ENCODE results near the gene RALY.

RALY gene

GRCh38 chr20:33993576-33994221 is at the start of gene RALY:
Gene RALY (plus strand): TSS chr20:33993911. CDS start chr20:34072075, 78,164 bp downstream.
- DNase-seq, result peak; percentile 71

GRCh38 chr20:33944914-33945313 is 48.8 kb upstream of the RALY start:
- DNase-seq, result no peak

DNA sequence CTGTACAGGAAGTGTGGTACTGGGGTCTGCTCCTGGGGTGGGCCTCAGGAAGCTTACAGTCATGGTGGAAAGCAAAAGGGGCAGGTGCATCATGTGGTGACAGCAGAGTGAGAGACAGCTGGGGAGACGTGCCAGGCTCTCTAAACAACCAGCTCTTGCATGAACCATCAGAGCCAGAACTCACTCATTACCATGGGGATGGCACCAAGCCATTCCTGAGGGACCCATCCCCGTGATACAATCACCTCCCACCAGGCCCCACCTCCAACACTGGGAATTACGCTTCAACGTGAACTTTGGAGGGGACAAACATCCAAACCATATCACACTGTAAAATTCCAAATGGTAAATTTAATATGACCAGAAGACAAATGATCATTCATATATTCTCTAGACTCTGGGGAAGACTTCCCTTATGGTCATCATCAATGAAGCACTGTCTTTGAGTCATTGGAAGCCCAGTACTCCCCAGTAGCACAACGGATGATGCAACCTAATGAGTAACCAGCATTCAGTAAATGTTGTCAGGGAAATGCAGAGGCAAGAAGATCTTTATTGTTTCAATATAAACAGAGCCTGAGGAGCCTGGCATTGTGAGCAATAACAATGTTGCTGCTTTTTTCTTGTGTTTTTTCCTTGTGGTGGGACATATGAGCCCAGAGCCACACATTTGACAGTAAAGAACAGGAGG is 48.2 kb upstream of the RALY start:
- no peak for DNase-seq

DNA sequence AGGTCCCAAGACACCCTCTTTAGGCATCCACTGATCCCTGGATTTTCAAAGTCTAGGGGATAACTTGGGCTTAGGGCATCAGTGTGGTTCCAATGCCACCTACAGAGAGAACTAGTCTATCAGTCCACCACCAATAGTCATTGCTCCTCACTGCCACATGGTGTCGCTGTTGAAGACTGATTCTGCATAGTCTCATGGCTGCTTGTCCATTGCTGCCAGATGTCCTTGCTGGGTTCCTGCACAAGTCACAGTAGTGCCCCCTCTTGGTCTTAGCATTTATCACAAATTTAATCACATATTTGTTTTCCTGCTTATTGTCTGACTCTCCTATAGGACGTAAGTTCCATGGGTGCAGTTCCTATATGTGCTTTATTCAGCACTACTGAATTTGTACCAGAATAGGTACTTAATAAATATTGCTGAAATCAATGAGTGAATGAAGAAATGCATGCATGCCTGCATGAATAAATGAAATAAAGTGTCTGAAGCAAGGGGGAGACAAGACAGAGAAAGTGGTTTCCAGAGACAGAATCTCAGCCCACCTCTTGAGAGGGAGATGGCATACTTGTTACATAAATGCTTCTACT is 45.9 kb upstream of the RALY start:
- DNase-seq, result peak; percentile 34

DNA sequence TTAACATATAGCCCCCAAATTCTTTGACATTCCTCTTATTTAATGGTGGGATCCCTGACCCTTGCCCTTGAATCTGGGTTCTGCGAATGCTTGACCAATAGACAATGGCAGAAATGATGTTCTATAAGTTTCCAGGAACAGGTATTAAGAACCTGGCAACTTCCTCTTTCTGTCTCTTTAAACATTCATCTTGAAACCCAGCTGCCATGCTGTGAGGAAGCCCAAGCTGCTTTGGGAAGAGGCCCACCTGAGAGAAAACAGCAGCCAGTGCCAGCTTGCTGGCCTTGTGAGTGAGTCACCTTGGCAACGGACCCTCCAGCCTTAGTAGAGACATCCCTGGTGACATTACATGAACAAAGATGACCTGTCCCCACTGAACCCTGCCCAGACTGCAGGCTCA is 45.2 kb upstream of the RALY start:
- no peak for DNase-seq

DNA sequence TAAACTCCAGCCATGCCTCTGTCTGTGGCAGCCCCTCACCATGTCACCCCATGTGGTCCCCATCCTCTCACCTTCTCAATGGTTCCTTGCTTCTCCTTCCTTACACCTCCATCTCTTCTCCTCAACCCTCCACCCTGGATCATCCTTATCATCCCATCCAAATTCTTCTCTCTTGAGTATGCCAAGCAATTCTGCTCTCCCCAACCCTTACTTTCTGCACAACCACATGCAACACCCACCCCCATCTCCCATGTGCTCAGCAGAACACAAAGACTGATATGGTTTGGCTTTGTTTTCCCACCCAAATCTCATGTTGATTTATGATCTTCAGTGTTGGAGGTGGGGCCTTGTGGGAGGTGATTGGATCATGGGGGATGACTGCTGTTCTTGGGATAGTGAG is 42.5 kb upstream of the RALY start:
- no peak for DNase-seq

GRCh38 chr20:33954504-33954903 is 39.2 kb upstream of the RALY start:
- DNase-seq, result no peak

DNA sequence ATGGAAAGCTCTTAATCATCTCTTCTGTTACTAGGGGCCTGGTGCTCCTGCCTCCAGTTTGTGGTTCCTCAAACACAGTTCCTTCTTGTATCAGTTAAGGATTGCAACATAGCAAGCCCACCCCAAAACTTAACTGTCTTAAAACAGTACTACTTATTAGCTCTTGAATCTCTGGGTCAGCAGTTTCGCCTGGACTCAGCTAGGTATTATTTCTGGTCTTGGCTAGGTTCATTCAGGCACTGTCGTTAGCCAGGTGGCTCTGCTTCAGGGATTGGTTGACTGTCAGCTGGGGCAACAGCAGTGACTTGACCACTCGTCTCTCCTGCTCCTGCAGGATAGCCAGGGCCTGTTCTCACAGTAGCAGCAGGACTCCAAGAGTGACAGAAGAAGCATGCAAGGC is 30.0 kb upstream of the RALY start:
- no peak for DNase-seq

GRCh38 chr20:33964441-33964840 is 29.3 kb upstream of the RALY start:
- DNase-seq, result no peak

DNA sequence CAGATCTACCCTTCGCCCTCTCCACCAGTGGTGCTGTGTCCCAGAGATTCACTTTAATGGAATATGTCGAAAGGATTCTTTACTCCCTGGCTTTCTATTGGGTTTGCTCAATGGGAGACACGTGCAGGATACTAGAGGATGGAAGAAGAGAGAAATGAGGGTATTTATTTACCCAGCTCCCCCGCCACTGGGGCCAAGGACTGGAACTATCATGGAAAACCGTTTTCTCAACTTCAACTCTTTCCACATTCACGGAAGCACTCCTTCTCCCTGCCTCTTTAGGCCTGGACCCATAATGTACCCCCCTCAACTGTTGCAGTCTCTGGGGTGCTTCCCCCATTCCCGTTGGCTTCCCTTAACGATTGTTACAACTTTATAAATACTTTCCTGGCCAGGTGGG is 26.6 kb upstream of the RALY start:
- DNase-seq, result no peak

DNA sequence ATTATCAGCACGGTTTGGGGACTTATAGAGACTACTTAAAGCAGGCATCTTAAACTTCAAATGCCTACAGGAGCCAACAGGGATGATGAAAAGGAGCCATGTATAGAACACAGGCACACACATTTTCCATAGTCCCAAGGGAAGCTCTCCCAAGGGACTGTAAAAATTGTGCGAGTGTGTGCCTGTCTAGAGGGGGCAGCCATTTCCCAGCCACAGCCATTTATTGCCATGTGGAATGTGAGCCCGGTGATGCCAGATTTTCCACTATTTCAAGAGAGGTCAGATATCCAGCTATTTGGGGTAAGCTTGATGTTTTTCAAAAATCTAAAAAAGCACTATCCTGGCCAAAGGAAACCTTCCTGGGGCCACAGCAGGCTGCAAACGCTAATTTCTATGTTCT is 24.1 kb upstream of the RALY start:
- no peak for DNase-seq

- DNase-seq, result no peak
These were observed 23.5 kb upstream of the RALY start for GRCh38 chr20:33970229-33970628.

DNA sequence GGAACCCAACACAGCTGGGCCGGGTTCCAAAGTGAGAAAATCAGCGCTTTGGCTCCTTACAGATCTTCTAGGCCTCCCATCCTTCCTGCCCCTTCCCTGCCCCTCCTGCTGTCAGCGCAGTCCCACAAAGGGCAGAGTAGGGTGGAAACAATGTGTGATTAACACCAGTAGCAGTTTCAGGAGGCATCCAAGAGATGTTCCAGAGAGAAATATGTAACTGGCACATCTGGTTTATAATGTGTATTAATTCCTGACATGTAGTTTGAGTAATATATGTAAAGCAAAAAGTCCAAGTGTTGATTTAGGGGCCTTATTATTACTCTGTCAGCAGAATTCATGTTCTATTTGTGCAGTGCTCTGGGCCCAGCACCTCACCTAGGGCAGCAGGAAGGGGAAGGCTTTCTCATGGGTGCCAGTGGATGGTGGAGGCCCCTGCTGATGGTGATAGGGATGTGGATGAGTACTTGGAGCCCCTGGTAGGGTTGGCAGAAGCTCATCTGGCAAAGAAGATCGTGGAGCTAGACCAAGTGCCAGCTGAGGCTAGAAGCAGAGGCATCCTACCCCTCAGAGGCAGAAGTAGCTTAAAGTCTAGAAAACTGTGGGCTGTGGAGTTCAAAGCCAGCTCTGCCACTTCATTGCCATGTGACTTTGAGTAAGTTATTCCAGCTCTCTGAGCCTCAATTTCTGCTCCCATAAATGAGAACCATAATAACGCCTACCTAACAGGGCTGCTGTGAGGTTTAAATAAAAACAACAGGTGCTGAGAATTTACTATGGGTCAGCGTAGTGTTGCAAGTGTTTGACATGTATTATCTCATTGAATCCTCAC is 22.4 kb upstream of the RALY start:
- DNase-seq, result no peak

DNA sequence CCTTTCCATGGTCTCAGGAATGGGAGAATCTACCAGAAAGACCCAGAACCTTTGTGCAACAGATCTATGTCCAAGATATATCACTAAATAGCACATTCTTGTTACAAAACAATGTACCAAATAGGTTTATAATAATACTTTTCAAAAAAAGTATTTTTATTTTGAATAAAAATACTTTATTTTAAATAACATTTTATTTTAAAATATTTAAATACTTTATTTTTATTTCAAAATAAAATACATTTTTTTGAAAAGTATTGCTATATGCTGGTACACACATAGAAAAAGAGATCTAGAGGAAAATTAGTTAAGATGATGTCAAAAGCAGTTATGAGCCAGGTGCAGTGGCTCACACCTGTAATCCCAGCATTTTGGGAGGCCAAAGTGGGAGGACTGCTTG is 16.8 kb upstream of the RALY start:
- DNase-seq, result no peak

- no peak for DNase-seq
These were observed 16.2 kb upstream of the RALY start for GRCh38 chr20:33977535-33977934.

DNA sequence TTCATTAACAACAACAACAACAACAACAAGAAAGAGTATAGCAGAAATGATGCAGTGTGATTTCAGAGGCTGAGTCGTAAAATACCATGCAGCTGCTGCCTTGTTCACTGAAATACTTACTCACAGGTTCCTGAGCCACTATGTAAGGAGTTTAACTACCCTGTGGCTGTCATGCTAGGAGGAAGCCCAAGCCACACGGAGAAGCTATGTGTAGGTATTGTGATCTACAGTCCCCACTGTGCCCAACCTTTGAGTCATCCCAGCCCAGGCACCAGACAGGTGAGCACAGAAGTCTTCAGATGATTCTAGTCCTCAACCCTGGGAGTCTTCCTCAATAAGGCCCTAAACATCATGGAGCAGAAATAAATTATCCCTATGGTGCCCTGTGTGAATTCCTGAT is 14.6 kb upstream of the RALY start:
- no peak for DNase-seq

DNA sequence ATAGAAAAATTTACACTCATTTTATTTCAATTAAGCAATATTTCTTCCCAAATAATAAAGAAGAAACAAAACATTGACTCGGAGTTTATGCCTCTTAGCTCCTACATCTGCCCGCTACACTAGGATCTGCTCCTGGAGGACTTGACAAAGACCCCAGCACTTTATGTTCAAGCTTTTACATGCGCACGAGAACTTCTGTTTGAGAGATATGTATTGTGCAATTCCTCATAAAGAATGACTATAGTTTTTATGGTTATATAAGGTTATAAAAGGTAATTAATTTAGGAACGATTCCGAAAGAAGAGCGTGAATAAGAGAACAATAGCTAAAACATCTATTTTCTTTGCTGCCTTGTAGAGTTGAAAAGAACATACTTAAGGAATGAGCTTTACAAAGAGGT is 12.4 kb upstream of the RALY start:
- DNase-seq, result no peak

GRCh38 chr20:33981964-33982363 is 11.7 kb upstream of the RALY start:
- no peak for DNase-seq

DNA sequence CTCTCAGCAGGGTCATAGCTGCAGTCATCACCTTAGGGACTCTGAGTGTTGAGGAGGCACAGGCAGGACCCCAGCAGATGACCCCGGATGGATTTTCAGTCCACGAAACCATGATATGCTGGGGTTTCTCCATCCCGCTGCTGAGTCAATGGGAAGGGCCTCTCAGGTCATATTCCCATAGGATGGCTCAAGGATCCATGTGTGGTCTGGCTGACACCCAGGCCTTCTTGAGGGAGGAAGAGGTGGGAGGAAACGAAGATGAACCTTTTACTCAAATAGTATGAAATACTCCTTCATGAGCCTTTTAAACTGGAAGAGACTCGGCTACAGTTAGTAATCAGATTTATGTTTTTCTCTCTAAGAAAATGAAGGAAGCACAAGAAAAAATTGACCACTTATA is 10.3 kb upstream of the RALY start:
- no peak for DNase-seq

GRCh38 chr20:33984182-33984719 is 9.5 kb upstream of the RALY start:
- DNase-seq, result no peak

DNA sequence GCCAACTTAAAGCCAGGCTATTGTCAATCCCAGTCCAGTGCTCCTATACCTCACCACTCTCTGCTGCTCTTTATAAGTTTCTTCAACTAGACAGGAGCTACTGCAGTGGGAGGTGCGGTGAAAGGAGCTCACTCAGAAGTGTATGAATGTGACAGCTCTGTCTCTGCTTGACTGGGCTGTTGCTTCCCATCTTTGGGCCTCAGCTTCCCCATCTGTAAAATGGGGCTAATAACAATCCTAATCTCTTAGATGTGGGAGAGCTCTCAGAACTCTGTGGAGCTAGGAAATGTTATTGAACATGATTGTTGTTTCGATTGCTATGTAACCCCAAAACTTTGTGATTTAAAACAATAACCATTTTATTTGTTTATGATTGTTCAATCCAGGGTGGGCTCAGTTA is 8.4 kb upstream of the RALY start:
- DNase-seq, result no peak

DNA sequence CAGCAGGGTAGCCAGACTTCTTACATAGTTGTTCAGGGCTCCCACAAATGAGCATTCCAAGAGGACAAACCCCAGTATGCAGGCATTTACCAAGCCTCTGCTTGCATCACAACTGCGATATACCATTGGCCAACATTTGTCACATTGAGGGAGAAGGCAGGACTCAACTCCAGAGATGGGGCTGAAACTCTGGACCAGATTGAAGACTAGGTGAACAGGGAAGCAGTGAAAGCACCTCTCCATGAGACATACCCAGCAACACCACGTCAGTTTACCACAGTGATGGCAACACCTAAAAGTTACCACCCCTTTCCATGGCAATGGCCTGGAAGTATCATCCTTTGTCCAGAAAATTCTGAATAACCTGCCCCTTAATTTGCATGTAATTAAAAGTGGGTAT is 7.9 kb upstream of the RALY start:
- no peak for DNase-seq

- no peak for DNase-seq
These were observed 7.0 kb upstream of the RALY start for GRCh38 chr20:33986560-33987216.

Data from NCI-H526 treated with DMSO at 0.1 percent for 48 hours (cell line).